ENCODE measurements around the gene TMED1. TPM values are rescaled to one million over a fixed set of nuclear protein-coding genes. Genes with fewer than 3 reads are reported as not detected.

The TMED1 gene
- total and polyA plus RNA-seq, 2 of the 13 experiments (the other 11 are each of a cell fraction or from before 2014, with no cell fraction given), result 48.3 to 51.8 TPM

- TF ChIP-seq ARID2 (CRISPR knock-in tag; IDR thresholded peaks at IDR 0.05; ENCODE audit: borderline replicate concordance) (no peak), ZNF496 (CRISPR knock-in tag; IDR thresholded peaks at IDR 0.05; ENCODE audit: insufficient replicate concordance) (no peak), ZNF784 (CRISPR knock-in tag; IDR thresholded peaks at IDR 0.05; ENCODE audit: borderline replicate concordance) (no peak), EZH2 (conservative IDR thresholded peaks at IDR 0.05; ENCODE audit: low read depth, low read length) (no peak), ETV6 (CRISPR knock-in tag; conservative IDR thresholded peaks at IDR 0.05) (no peak), ZNF562 (CRISPR knock-in tag; IDR thresholded peaks at IDR 0.05; ENCODE audit: borderline replicate concordance) (no peak), ZNF431 (CRISPR knock-in tag; IDR thresholded peaks at IDR 0.05; ENCODE audit: borderline replicate concordance, low read depth) (no peak), ARHGAP35 (CRISPR knock-in tag; IDR thresholded peaks at IDR 0.05; ENCODE audit: borderline replicate concordance) (no peak), TEAD3 (CRISPR knock-in tag; optimal IDR thresholded peaks at IDR 0.05; ENCODE audit: borderline replicate concordance) (peak; percentile 36), ZBTB37 (CRISPR knock-in tag; IDR thresholded peaks at IDR 0.05) (no peak), ZNF33A (CRISPR knock-in tag; IDR thresholded peaks at IDR 0.05; ENCODE audit: borderline replicate concordance) (no peak), MAF1 (CRISPR knock-in tag; IDR thresholded peaks at IDR 0.05; ENCODE audit: borderline replicate concordance) (no peak), RFXANK (CRISPR knock-in tag; IDR thresholded peaks at IDR 0.05) (no peak), ELK4 (CRISPR knock-in tag; IDR thresholded peaks at IDR 0.05; ENCODE audit: borderline replicate concordance) (no peak), ZNF770 (CRISPR knock-in tag; IDR thresholded peaks at IDR 0.05) (peak; percentile 67; the same call in 1 of the 2 replicates), FOSL2 (CRISPR knock-in tag; IDR thresholded peaks at IDR 0.05) (0 out of 2 replicates have a peak, but pooled peaks have one; percentile 14), ARNT2 (CRISPR knock-in tag; IDR thresholded peaks at IDR 0.05; ENCODE audit: low read depth) (no peak), SKI (IDR thresholded peaks at IDR 0.05; ENCODE audit: partially characterized antibody) (no peak), ZEB1 (IDR thresholded peaks at IDR 0.05; ENCODE audit: insufficient replicate concordance, low read depth) (no peak)
Observed at GRCh38 chr19:10852098-10852800, 16.2 kb upstream of the TMED1 start (continued).
